K562 (cell line): ENCODE data around the gene RHBDF2. TPM values are rescaled to one million over a fixed set of nuclear protein-coding genes. Genes with fewer than 3 reads are reported as not detected.

ENCODE experiments used
- ARID2 ChIP-seq: fragments of 450-650 bp; IDR thresholded peaks from 2 replicates; pipeline ENCODE4 v1.6.1; 2017; ENCODE audit warnings: antibody characterized with exemption, mild to moderate bottlenecking
- BCOR ChIP-seq: fragments of 450-650 bp; IDR thresholded peaks from 2 replicates; pipeline ENCODE4 v1.6.1; 2016
- BDP1 ChIP-seq: IDR thresholded peaks from 3 replicates; pipeline ENCODE4 v1.6.1; 2011; ENCODE audit not compliant: insufficient read length, insufficient read depth
- CBX8 ChIP-seq: fragments of 200-600 bp; sonication (generic); IDR thresholded peaks from 2 replicates; pipeline ENCODE4 v1.6.1; 2012; ENCODE audit warnings: borderline replicate concordance, mixed run types, low read depth, mild to moderate bottlenecking, moderate library complexity, mixed read lengths, low read length, control low read depth, inconsistent platforms; ENCODE audit not compliant: poor library complexity, severe bottlenecking; ENCODE audit errors: extremely low read depth
- EP400 ChIP-seq: fragments of 450-650 bp; IDR thresholded peaks from 2 replicates; pipeline ENCODE4 v1.6.1; 2017; ENCODE audit warnings: antibody characterized with exemption, mild to moderate bottlenecking, moderate library complexity
- ILF3 ChIP-seq: fragments of 450-650 bp; IDR thresholded peaks from 2 replicates; pipeline ENCODE4 v1.6.1; 2018; ENCODE audit warnings: antibody characterized with exemption, mild to moderate bottlenecking, moderate library complexity, borderline replicate concordance
- MLX ChIP-seq, 2 experiments: fragments of 450-650 bp in 1 of 2; sonication (generic) in 1 of 2; formaldehyde crosslinking; conservative IDR thresholded peaks; 2 replicates each; pipeline versions ENCODE4 v1.4.0 to v1.8.1; 2020 to 2022; ENCODE audit warnings: mild to moderate bottlenecking in 1 of 2, missing genetic modification reagents in 1 of 2
- MXI1 ChIP-seq: IDR thresholded peaks from 2 replicates; pipeline ENCODE4 v1.6.1; 2011; ENCODE audit warnings: low read depth, mild to moderate bottlenecking, improper control_type of control experiment, low read length
- NCOA1 ChIP-seq: fragments of 450-650 bp; IDR thresholded peaks from 2 replicates; pipeline ENCODE4 v1.6.1; 2016; ENCODE audit warnings: low read depth
- POLR3A ChIP-seq: IDR thresholded peaks from 2 replicates; pipeline ENCODE4 v1.6.1; 2011; ENCODE audit warnings: borderline replicate concordance, mild to moderate bottlenecking, moderate library complexity; ENCODE audit not compliant: insufficient read length, insufficient read depth; ENCODE audit errors: extremely low read depth
- RHOXF2B ChIP-seq: fragments of 250-450 bp; sonication (Bioruptor Pico); conservative IDR thresholded peaks from 2 replicates; pipeline ENCODE4 v1.5.1; 2021
- SAFB ChIP-seq: fragments of 200-400 bp; formaldehyde crosslinking; IDR thresholded peaks from 2 replicates; pipeline ENCODE4 v1.6.1; 2017; ENCODE audit warnings: low read depth, low read length, borderline replicate concordance
- SMARCA4 ChIP-seq: fragments of 450-650 bp; IDR thresholded peaks from 2 replicates; pipeline ENCODE4 v1.6.1; 2016
- THRA ChIP-seq: fragments of 450-650 bp; IDR thresholded peaks from 2 replicates; pipeline ENCODE4 v1.6.1; 2017; ENCODE audit warnings: mild to moderate bottlenecking, moderate library complexity
- ZNF408 ChIP-seq: fragments of 250-450 bp; sonication (Bioruptor Pico); IDR thresholded peaks from 2 replicates; pipeline ENCODE4 v1.4.0; 2020; ENCODE audit warnings: low read depth, mild to moderate bottlenecking, moderate library complexity
- ZNF717 ChIP-seq: fragments of 250-450 bp; sonication (Bioruptor Pico); IDR thresholded peaks from 2 replicates; pipeline ENCODE4 v1.5.0; 2021
- polyA plus RNA-seq, 8 experiments: library from polyadenylated mRNA; depleted of rRNA in 4 of 8; stranded (reverse) in 5 of 8; unstranded in 3 of 8; fragments of >200 nt; fragmentation: Nextera tagmentation in 2 of 8; fragmentation: Illumina TruSeq in 1 of 8; extraction: Ambion mirVana in 2 of 8; extraction: Trizol in 1 of 8; gene quantifications; 2 replicates each; pipeline versions ENCODE4 v1.2.1 to v1.2.3, GENCODE V29; 2011 to 2014; ENCODE audit warnings: inconsistent platforms in 1 of 8, missing spikeins in 1 of 8
- total RNA-seq, 7 experiments: library from RNA; depleted of rRNA in 6 of 7; stranded (reverse); fragments of >200 nt in 6 of 7; fragmentation: Illumina TruSeq in 2 of 7; extraction: Trizol in 2 of 7; gene quantifications; 2 replicates each; pipeline versions ENCODE4 v1.2.1 to v1.2.3, GENCODE V29; 2011 to 2021; ENCODE audit warnings: low replicate concordance in 1 of 7
- TF ChIP-seq, protein P1 (sequence below): fragments of 450-650 bp; IDR thresholded peaks from 2 replicates; pipeline ENCODE4 v1.7.0; 2016; ENCODE audit warnings: borderline replicate concordance
- TF ChIP-seq, protein P2 (sequence below): fragments of 450-650 bp; IDR thresholded peaks from 2 replicates; pipeline ENCODE4 v1.6.1; 2014; ENCODE audit warnings: low read depth, mild to moderate bottlenecking, moderate library complexity, borderline replicate concordance

The RHBDF2 gene
- total and polyA plus RNA-seq, 9 of the 15 experiments (the other 6 are each of a cell fraction or from before 2014, with no cell fraction given), result 0.04 to 2.8 (median 1.1) TPM

- TF ChIP-seq, protein P1, sequence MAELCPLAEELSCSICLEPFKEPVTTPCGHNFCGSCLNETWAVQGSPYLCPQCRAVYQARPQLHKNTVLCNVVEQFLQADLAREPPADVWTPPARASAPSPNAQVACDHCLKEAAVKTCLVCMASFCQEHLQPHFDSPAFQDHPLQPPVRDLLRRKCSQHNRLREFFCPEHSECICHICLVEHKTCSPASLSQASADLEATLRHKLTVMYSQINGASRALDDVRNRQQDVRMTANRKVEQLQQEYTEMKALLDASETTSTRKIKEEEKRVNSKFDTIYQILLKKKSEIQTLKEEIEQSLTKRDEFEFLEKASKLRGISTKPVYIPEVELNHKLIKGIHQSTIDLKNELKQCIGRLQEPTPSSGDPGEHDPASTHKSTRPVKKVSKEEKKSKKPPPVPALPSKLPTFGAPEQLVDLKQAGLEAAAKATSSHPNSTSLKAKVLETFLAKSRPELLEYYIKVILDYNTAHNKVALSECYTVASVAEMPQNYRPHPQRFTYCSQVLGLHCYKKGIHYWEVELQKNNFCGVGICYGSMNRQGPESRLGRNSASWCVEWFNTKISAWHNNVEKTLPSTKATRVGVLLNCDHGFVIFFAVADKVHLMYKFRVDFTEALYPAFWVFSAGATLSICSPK, result no peak
- TF ChIP-seq ILF3 (no peak), MLX (CRISPR knock-in tag; conservative IDR thresholded peaks at IDR 0.05) (no peak), SAFB (no peak), ARID2 (0 out of 2 replicates have a peak, but pooled peaks have one; percentile 18), MXI1 (no peak), ZNF717 (no peak), POLR3A (no peak), BCOR (0 out of 2 replicates have a peak, but pooled peaks have one; percentile 15), BDP1 (no peak), RHOXF2B (CRISPR knock-in tag) (no peak), EP400 (peak; percentile 42; the same call in 1 of the 2 replicates), CBX8 (no peak), ZNF408 (no peak), NCOA1 (0 out of 2 replicates have a peak, but pooled peaks have one; percentile 13), THRA (no peak), SMARCA4 (peak; percentile 81)
- TF ChIP-seq, protein P2, sequence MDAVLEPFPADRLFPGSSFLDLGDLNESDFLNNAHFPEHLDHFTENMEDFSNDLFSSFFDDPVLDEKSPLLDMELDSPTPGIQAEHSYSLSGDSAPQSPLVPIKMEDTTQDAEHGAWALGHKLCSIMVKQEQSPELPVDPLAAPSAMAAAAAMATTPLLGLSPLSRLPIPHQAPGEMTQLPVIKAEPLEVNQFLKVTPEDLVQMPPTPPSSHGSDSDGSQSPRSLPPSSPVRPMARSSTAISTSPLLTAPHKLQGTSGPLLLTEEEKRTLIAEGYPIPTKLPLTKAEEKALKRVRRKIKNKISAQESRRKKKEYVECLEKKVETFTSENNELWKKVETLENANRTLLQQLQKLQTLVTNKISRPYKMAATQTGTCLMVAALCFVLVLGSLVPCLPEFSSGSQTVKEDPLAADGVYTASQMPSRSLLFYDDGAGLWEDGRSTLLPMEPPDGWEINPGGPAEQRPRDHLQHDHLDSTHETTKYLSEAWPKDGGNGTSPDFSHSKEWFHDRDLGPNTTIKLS, result no peak
Measured at GRCh38 chr17:76446449-76447231, 54.6 kb downstream of the RHBDF2 start (continued).
